Measurements from ENCODE around the gene TFAP2C. TPM values are rescaled to one million over a fixed set of nuclear protein-coding genes. Genes with fewer than 3 reads are reported as not detected.
"Not testable (repeated sequence)": the region's sequence is repeated elsewhere in the genome, so short reads cannot be mapped to it uniquely, and the experiment has no call there.

Gene TFAP2C
- total RNA-seq, 4 donors from 2014 or later, result 0.16 to 4.1 (median 2.2) TPM

DNA sequence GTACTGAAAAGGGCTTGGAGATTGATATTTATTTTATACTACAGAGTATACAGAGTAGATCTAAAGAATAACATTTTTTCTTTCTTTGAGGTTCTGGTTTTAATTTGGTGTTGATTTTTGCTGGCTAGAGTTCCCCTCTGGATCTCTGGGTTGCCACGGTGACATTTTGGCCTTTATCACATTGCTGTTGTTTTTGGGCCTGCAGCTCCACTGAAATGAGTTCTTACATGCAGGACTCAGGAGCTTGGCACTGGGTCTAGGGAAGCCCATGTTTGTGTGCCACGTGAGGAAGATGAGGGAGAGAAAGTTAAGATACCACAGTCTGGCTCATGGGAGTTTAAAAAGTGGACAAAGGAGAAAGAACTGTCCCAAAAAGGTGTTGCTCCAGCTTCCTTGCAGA, 7.4 kb upstream of the TFAP2C start:
- Histone ChIP-seq H3K9me3 (no peaks in the 10 kb centered on the region), H3K27me3 (peaks cover 44% of the 10 kb centered on the region), H3K4me1 (peaks cover 0 to 8% (median 3%) of the 10 kb centered on the region in 3 donors), H3K36me3 (no peaks in the 10 kb centered on the region), H3K27ac (no peak overlapping the region), H3K4me3 (no peak overlapping the region)
- no peak for ATAC-seq
- 39 to 79% methylated on average over 1 to 2 of the region's 2 CpGs for WGBS, 2 donors (ENCODE audit: low coverage in 1 of 2)
- TF ChIP-seq, protein P1, sequence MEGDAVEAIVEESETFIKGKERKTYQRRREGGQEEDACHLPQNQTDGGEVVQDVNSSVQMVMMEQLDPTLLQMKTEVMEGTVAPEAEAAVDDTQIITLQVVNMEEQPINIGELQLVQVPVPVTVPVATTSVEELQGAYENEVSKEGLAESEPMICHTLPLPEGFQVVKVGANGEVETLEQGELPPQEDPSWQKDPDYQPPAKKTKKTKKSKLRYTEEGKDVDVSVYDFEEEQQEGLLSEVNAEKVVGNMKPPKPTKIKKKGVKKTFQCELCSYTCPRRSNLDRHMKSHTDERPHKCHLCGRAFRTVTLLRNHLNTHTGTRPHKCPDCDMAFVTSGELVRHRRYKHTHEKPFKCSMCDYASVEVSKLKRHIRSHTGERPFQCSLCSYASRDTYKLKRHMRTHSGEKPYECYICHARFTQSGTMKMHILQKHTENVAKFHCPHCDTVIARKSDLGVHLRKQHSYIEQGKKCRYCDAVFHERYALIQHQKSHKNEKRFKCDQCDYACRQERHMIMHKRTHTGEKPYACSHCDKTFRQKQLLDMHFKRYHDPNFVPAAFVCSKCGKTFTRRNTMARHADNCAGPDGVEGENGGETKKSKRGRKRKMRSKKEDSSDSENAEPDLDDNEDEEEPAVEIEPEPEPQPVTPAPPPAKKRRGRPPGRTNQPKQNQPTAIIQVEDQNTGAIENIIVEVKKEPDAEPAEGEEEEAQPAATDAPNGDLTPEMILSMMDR (IDR thresholded peaks at IDR 0.05), result no peak
- TF ChIP-seq POLR2A (IDR thresholded peaks at IDR 0.05), result no peak

DNA sequence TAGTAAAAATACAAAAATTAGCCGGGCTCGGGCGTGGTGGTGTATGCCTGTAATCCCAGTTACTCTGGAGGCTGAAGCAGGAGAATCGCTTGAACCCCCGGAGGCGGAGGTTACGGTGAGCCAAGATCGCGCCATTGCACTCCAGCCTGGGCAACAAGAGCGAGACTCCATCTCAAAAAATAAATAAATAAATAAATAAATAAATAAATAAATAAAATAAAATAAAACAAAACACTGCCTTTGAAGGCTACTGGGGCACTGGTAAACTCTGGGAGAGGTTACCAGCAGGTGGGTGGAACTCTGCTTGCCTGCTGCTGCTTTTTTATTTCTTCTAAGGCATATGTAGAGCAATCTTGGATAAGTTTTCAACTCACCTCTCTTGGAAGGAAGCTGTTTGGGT, 5.2 kb upstream of the TFAP2C start:
- peaks cover 0 to 30% (median 17%) of the 10 kb centered on the region in 3 donors for H3K4me1 ChIP-seq
- 83 to 100% methylated on average over 6 to 10 of the region's 10 CpGs for WGBS, 2 donors (ENCODE audit: low coverage in 1 of 2)
- H3K4me3 ChIP-seq, ATAC-seq, H3K27ac ChIP-seq, H3K9me3 ChIP-seq, H3K36me3 ChIP-seq: not testable (repeated sequence)
- H3K27me3 ChIP-seq, result peaks cover 64% of the 10 kb centered on the region

DNA sequence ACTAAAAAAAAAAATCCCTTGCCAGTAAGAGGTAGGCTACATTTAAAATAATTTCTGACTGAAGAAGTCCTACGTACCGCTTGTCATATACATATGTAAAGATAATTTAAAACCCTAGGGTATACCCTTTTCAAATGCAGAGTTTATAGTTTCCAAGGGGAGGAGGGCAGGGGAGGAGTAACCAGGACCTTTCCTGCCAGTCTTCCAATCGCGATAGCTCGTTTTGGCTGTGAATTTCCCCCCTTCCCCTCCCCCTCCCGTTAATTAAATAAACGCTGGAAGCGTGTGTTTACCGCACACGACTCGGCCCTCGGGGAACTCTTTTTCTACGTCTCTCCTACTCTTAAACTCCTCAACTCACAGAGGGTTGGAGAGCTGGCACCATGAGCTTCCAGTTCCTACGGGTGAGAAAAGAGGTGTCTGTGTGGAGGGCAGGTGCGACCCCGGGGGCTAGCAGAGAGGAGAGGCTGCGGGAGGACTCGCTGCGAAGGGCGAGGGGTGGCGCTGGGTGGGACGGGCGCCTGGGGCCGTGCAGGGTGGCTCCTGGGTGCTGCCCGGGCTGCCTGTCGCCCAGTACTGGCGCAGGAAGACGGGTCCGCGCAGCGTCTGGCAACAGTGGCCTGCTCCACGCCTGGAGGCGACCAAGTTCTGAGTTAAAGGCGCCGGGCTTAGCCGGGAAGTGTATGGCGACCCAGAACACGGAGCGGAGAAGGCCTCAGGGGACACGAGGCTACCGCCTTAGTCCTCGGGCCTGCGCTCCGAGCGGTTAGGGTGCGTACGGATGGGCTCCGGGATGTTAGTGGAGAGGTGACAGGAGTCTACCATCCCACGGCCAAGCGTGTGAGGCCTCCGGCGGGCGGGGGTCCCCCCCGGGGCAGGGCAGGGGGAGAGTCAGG, 4.1 kb upstream of the TFAP2C start:
- Histone ChIP-seq H3K4me1 (peaks cover 0 to 41% (median 25%) of the 10 kb centered on the region in 3 donors), H3K36me3 (no peaks in the 10 kb centered on the region), H3K27ac (no peak overlapping the region), H3K27me3 (peaks cover 71% of the 10 kb centered on the region), H3K4me3 (no peak overlapping the region), H3K9me3 (no peaks in the 10 kb centered on the region)
- ATAC-seq, result no peak
- 9 to 15% methylated on average over 7 to 15 of the region's 54 CpGs for WGBS, 2 donors (ENCODE audit: low coverage in 1 of 2)
- no peak for TF ChIP-seq POLR2A (IDR thresholded peaks at IDR 0.05)
- no peak for TF ChIP-seq EP300 (IDR thresholded peaks at IDR 0.05)
- TF ChIP-seq POLR2AphosphoS5 (IDR thresholded peaks at IDR 0.05), result no peak
- TF ChIP-seq, protein P1 (IDR thresholded peaks at IDR 0.05), result no peak

DNA sequence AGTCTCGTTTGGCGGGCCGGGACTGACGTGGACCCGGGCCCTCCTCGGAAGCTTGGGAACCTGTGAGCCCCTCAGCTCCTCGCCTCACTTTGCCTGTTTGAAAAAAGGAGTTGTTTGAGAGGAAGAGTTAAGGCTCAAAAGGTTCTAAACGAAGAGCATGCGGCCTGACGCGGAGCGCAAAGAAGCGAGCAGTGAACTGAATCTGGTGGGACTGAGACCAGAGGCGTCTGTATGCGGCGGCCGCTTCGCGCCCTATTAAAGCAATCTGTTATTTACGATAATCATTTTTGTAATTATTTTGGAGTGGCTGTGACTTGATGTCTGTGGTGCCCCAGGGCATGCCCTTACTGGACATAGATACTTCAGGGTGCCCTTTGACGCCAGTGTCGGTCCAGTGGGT, 3.3 kb upstream of the TFAP2C start:
- no peak overlapping the region for H3K27ac ChIP-seq
- TF ChIP-seq POLR2AphosphoS5 (IDR thresholded peaks at IDR 0.05) (no peak), POLR2A (IDR thresholded peaks at IDR 0.05) (no peak), EP300 (IDR thresholded peaks at IDR 0.05) (no peak)
- TF ChIP-seq, protein P1 (IDR thresholded peaks at IDR 0.05), result no peak
- no peaks in the 10 kb centered on the region for H3K36me3 ChIP-seq
- ATAC-seq, result no peak
- H3K27me3 ChIP-seq, result peaks cover 79% of the 10 kb centered on the region
- peaks cover 0 to 49% (median 25%) of the 10 kb centered on the region in 3 donors for H3K4me1 ChIP-seq
- H3K9me3 ChIP-seq, result no peaks in the 10 kb centered on the region
- no peak overlapping the region for H3K4me3 ChIP-seq
- 10% methylated on average over 8 of the region's 22 CpGs; no CpG with 5 or more reads in 1 of the 2 donors for WGBS, 2 donors (ENCODE audit: low coverage in 1 of 2)

- Histone ChIP-seq H3K27ac (no peak overlapping the region), H3K27me3 (peaks cover 86% of the 10 kb centered on the region), H3K4me3 (no peak overlapping the region), H3K36me3 (no peaks in the 10 kb centered on the region), H3K9me3 (no peaks in the 10 kb centered on the region), H3K4me1 (peaks cover 0 to 56% (median 25%) of the 10 kb centered on the region in 3 donors)
- WGBS, 2 donors (ENCODE audit: low coverage in 1 of 2), result no CpG with 5 or more reads among the region's 60 CpGs
- TF ChIP-seq, protein P1 (IDR thresholded peaks at IDR 0.05), result peak in 1 of 4 experiments; percentile 27
- TF ChIP-seq POLR2A (IDR thresholded peaks at IDR 0.05), result no peak
- no peak for ATAC-seq
Observed at GRCh38 chr20:56626367-56627121, 2.6 kb upstream of the TFAP2C start.
